PC-3 (cell line): ENCODE data around the gene FGD5. TPM values are rescaled to one million over a fixed set of nuclear protein-coding genes. Genes with fewer than 3 reads are reported as not detected.

Experiments
- ATAC-seq: fragments of 200-7000 bp; cut with Tn5 transposase; 2 replicates; pipeline ENCODE4 v1.9.1; 2020; ENCODE audit warnings: mild to moderate bottlenecking, moderate library complexity
- BruUV-seq: library from RNA; stranded (reverse); fragments of 400-500 nt; replicated peaks from 2 replicates; lab custom pipeline; 2021; lab: Mats Ljungman, UMichigan
- CTCF ChIA-PET: fragments of 300-600 bp; sonication (Branson Sonifier 250); formaldehyde crosslinking; loops from one replicate; lab custom pipeline; 2022; ENCODE audit warnings: antibody characterized with exemption; lab: Charles Lee
- POLR2A ChIA-PET: fragments of 300-600 bp; sonication (Branson Sonifier 250); formaldehyde crosslinking; loops from one replicate; lab custom pipeline; 2022; ENCODE audit warnings: antibody characterized with exemption; ENCODE audit not compliant: unreplicated experiment; lab: Charles Lee
- DNase-seq: peaks from one replicate; pipeline ENCODE4 v3.0.0-alpha.2; 2015
- H2AFZ ChIP-seq: fragments of 300-600 bp; sonication (generic); 2 replicates; pipeline ENCODE4 v1.6.0; 2016; ENCODE audit warnings: antibody characterized with exemption, low read length
- H3F3A ChIP-seq: fragments of 300-600 bp; sonication (generic); one replicate; pipeline ENCODE4 v1.6.0; 2017; ENCODE audit warnings: antibody characterized with exemption, low read length, control low read depth, mild to moderate bottlenecking; ENCODE audit not compliant: unreplicated experiment
- H3K27ac ChIP-seq: fragments of 300-600 bp; sonication (generic); 2 replicates; pipeline ENCODE4 v1.5.1; 2016; ENCODE audit warnings: mild to moderate bottlenecking, low read length
- H3K27me3 ChIP-seq: fragments of 300-600 bp; sonication (generic); 2 replicates; pipeline ENCODE4 v1.6.1; 2016; ENCODE audit warnings: low read length, mixed read lengths
- H3K36me3 ChIP-seq: fragments of 300-600 bp; sonication (generic); 2 replicates; pipeline ENCODE4 v1.6.1; 2016; ENCODE audit warnings: low read depth, mixed run types, low read length, mixed read lengths
- H3K4me1 ChIP-seq: fragments of 300-600 bp; sonication (generic); 2 replicates; pipeline ENCODE4 v1.5.1; 2016; ENCODE audit warnings: low read length; ENCODE audit not compliant: insufficient read depth
- H3K4me2 ChIP-seq: fragments of 300-600 bp; sonication (generic); 2 replicates; pipeline ENCODE4 v1.6.0; 2016; ENCODE audit warnings: low read length
- H3K4me3 ChIP-seq: fragments of 300-600 bp; sonication (generic); 2 replicates; pipeline ENCODE4 v1.5.1; 2016; ENCODE audit warnings: mild to moderate bottlenecking, low read length, mixed read lengths
- H3K79me2 ChIP-seq: fragments of 300-600 bp; sonication (generic); 2 replicates; pipeline ENCODE4 v1.6.1; 2017; ENCODE audit warnings: low read length, mixed read lengths
- H3K9ac ChIP-seq: fragments of 300-600 bp; sonication (generic); 2 replicates; pipeline ENCODE4 v1.6.0; 2016; ENCODE audit warnings: mild to moderate bottlenecking, low read length
- H3K9me2 ChIP-seq: fragments of 300-600 bp; sonication (generic); replicated peaks from 2 replicates; pipeline ENCODE4 v1.6.1; 2016; ENCODE audit warnings: mixed run types, low read length, mixed read lengths
- H3K9me3 ChIP-seq: fragments of 300-600 bp; sonication (generic); 2 replicates; pipeline ENCODE4 v1.6.1; 2016; ENCODE audit warnings: low read length, mixed read lengths
- H4K20me1 ChIP-seq: fragments of 300-600 bp; sonication (generic); 2 replicates; pipeline ENCODE4 v1.6.1; 2016; ENCODE audit warnings: low read length, mixed read lengths
- CTCF ChIP-seq: fragments of 300-600 bp; sonication (generic); conservative IDR thresholded peaks from 2 replicates; pipeline ENCODE4 v1.5.1; 2017; ENCODE audit warnings: antibody characterized with exemption, low read depth, mild to moderate bottlenecking, low read length
- EZH2 ChIP-seq: fragments of 300-600 bp; sonication (generic); IDR thresholded peaks from one replicate; pipeline ENCODE4 v1.6.1; 2017; ENCODE audit warnings: antibody characterized with exemption, mild to moderate bottlenecking, low read length; ENCODE audit not compliant: unreplicated experiment
- EZH2phosphoT487 ChIP-seq: fragments of 300-600 bp; sonication (generic); IDR thresholded peaks from 2 replicates; pipeline ENCODE4 v1.6.1; 2018; ENCODE audit warnings: mild to moderate bottlenecking, antibody characterized with exemption, low read length, borderline replicate concordance
- intact Hi-C: fragments of 100-400 bp; cut with micrococcal nuclease; formaldehyde crosslinking; loops from 2 replicates; pipeline ENCODE4 v1.9.0; 2023
- total RNA-seq: library from RNA; depleted of rRNA; stranded (reverse); fragments of >200 nt; gene quantifications from 2 replicates; pipeline ENCODE4 v1.2.3, GENCODE V29; 2014

The FGD5 gene
- total RNA-seq, 1 experiment from 2014 or later, result not detected

DNA sequence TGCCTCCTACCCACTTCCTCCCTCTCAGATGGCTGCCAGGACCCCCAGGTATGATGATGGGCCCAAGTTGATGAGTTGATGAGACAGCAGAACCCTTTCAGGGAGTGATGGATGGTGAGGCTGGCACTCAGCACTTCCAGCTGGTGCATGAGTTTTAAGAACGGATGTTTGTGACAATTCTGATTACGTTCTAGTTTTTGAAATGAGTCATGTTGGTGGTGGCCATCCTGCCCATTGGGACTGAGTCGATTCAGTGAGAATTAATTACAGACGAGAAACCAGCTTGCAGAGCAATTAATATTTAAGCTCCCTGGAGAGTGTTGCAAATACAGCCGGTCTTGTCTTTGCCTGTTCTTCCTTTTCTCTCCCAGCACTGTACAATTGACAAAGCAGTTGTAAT lies 71.7 kb downstream of the FGD5 start:
- no peak overlapping the region for H3K27ac ChIP-seq
- intact Hi-C loops, result no loop called here
- POLR2A ChIA-PET, result no interaction called here
- H3K36me3 ChIP-seq, result no peaks in the 10 kb centered on the region
- H4K20me1 ChIP-seq, result no peaks in the 10 kb centered on the region
- no TSS peak for BruUV-seq
- TF ChIP-seq CTCF, result no peak
- TF ChIP-seq EZH2, result no peak
- TF ChIP-seq EZH2phosphoT487, result no peak
- H3K79me2 ChIP-seq, result no peaks in the 10 kb centered on the region
- peaks cover 67% of the 10 kb centered on the region for H3K27me3 ChIP-seq
- no peaks in the 10 kb centered on the region for H3F3A ChIP-seq
- no peak overlapping the region for H3K4me3 ChIP-seq
- H2AFZ ChIP-seq, result no peak overlapping the region
- H3K9me2 ChIP-seq, result no peaks in the 10 kb centered on the region
- no peak for ATAC-seq
- CTCF ChIA-PET, result interaction anchor here (0.6 kb wide), 1 partner anchor 26 kb away, joined by 4 read pairs; no protein-coding TSS in a partner anchor
- DNase-seq, result no peak
- H3K4me2 ChIP-seq, result no peak overlapping the region
- no peaks in the 10 kb centered on the region for H3K4me1 ChIP-seq
- no peak overlapping the region for H3K9ac ChIP-seq
- no peaks in the 10 kb centered on the region for H3K9me3 ChIP-seq

DNA sequence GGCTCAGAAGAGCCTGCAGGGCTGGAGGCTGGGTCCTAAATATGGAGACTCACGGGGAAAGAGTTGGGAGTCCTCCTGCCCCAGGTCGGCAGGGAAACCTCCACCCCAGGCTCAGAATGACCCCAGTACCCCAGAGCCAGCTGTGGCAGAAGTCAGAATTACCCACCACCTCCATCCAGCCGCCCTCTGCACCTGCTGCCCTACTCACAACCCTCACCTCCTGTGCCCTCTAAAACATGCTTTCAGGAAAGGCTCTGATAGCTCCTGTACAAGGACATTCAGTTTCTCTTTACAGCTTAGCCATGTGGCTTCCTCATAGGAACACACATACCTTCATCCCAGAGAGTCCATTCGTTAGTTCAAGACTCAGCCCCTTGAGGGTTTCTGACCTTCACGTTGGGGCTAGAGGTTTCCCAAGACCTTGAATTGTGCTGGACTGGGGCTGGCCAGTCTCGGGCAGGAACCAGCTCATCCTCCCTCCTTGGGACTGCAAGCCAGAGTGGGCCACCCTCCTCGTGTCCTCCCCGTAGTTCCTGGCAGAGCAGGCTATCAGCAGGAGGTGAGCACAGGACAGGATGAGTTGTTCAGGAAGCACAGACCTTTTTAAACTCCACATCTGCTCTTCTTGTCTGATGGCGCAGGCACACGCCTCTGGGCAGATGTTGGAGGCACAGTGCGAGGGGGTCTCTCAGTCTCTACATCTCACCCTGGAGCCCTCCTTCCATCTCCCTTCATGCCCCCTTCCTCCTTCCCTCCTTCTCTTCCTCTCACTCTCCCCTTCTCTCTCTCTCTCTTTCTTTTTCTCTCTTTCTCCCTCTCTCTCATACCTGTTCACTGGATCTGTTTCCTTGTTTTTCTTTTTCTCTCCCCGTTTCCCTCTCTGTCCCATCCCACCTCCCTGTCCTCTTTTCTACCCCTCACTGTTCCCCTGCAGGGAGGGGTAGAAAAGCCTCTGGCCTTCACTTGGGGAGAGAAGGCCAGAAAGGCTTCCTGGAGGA lies 72.7 kb downstream of the FGD5 start:
- Histone ChIP-seq H3K4me3 (no peak overlapping the region), H3K9me3 (no peaks in the 10 kb centered on the region), H3F3A (no peaks in the 10 kb centered on the region), H3K27ac (no peak overlapping the region), H3K36me3 (no peaks in the 10 kb centered on the region), H3K27me3 (peaks cover 65% of the 10 kb centered on the region), H3K4me2 (no peak overlapping the region), H4K20me1 (no peaks in the 10 kb centered on the region), H3K9me2 (no peaks in the 10 kb centered on the region), H3K9ac (no peak overlapping the region), H3K4me1 (no peaks in the 10 kb centered on the region), H2AFZ (no peak overlapping the region), H3K79me2 (no peaks in the 10 kb centered on the region)
- CTCF ChIA-PET, result no interaction called here
- TF ChIP-seq EZH2phosphoT487, result no peak
- no TSS peak for BruUV-seq
- ATAC-seq (peak; percentile 18; the same call in 1 of the 2 replicates), DNase-seq (no peak)
- intact Hi-C loops, result no loop called here
- POLR2A ChIA-PET, result no interaction called here

DNA sequence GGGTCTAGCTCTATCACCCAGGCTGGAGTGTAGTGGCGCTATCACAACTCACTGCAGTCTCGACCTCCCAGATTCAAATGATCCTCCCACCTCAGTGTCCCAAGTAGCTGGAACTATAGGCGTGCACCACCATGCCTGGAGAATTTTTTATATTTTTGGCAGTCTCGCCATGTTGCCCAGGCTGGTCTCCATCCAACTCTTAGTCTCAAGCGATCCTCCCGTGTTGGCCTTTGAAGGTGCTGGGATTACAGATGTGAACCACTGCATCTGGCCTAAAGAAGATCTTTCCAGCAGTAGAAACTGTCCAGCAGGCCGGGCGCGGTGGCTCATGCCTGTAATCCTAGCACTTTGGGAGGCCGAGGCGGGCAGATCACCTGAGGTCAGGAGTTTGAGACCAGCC lies 73.5 kb downstream of the FGD5 start:
- no peak for ATAC-seq
- Histone ChIP-seq H3K4me3 (no peak overlapping the region), H3K4me2 (no peak overlapping the region), H3K4me1 (no peaks in the 10 kb centered on the region), H3K79me2 (no peaks in the 10 kb centered on the region), H3F3A (no peaks in the 10 kb centered on the region), H3K9me3 (no peaks in the 10 kb centered on the region), H4K20me1 (no peaks in the 10 kb centered on the region), H3K36me3 (no peaks in the 10 kb centered on the region), H3K27me3 (peaks cover 62% of the 10 kb centered on the region), H3K27ac (no peak overlapping the region), H2AFZ (no peak overlapping the region), H3K9ac (no peak overlapping the region), H3K9me2 (no peaks in the 10 kb centered on the region)
- TF ChIP-seq EZH2, result no peak
- no peak for TF ChIP-seq CTCF
- TF ChIP-seq EZH2phosphoT487, result no peak
- DNase-seq, result no peak
- POLR2A ChIA-PET, result no interaction called here
- intact Hi-C loops, result no loop called here
- CTCF ChIA-PET, result no interaction called here
- no TSS peak for BruUV-seq
